GM12874 (cell line): ENCODE results near the gene ANKRD39.

ENCODE experiments used
- TF ChIP-seq, protein P1 (sequence below): IDR thresholded peaks from 2 replicates; pipeline ENCODE4 v1.5.1; 2011; ENCODE audit warnings: low read depth, mild to moderate bottlenecking, control low read depth, low read length, moderate library complexity; ENCODE audit not compliant: insufficient read depth

ANKRD39 gene

DNA sequence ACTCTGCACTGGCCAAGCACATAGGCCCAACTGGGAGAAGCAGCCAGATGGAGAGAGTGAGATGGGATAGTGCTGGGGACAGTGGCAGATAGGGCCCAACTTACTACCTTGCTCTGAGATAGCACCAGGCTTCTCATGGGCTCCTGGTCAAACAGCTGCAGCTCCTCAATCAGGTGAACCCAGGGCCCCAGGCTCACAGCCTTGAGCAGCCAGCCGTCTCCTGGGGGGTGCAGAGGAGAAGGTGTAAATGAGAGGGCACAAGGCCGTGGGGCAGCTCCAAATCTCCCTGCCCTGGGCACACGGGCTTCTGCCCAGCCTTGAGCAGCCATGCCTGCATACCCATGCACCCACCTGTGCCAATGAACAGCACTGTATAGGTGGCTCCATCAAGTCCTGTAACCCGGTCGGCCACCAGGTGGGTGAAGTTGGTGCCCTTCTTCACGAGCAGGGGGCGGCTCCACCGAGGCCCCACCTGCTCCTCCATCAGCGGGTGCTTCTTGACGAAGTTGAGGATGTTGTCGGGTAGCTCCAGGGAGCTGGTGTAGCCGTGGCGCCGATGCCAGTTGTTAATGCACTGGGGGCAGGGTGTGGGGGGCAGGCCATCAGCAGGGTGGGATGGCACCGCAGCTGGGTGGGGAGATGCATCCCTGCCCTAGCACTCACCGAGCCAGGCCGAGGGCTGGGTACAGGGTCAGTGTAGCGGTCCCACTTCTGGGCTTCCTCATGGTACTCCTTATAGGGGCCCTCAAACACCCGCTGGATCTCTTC, 5.9 kb upstream of the ANKRD39 start:
- TF ChIP-seq, protein P1, sequence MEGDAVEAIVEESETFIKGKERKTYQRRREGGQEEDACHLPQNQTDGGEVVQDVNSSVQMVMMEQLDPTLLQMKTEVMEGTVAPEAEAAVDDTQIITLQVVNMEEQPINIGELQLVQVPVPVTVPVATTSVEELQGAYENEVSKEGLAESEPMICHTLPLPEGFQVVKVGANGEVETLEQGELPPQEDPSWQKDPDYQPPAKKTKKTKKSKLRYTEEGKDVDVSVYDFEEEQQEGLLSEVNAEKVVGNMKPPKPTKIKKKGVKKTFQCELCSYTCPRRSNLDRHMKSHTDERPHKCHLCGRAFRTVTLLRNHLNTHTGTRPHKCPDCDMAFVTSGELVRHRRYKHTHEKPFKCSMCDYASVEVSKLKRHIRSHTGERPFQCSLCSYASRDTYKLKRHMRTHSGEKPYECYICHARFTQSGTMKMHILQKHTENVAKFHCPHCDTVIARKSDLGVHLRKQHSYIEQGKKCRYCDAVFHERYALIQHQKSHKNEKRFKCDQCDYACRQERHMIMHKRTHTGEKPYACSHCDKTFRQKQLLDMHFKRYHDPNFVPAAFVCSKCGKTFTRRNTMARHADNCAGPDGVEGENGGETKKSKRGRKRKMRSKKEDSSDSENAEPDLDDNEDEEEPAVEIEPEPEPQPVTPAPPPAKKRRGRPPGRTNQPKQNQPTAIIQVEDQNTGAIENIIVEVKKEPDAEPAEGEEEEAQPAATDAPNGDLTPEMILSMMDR: no peak

DNA sequence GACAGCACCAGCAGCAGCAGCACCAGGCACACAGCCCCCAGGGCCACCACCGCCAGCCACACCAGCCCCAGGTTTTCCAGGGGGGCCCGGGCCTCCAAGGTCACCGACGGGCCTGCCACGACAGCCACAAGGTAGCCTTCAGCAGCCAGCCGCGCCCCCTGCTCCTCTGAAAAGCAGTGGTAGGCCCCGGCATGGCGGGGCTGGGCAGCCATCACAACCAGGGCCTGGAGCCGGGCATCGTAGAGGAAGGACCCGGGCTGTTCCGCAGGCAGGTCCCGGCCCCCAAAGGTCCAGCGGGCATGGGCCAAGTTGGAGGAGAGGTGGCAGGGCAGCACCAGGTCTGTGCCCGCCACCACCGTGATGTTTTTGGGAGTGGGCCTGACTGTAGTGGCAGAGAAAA, 3.3 kb upstream of the ANKRD39 start:
- TF ChIP-seq, protein P1: no peak

DNA sequence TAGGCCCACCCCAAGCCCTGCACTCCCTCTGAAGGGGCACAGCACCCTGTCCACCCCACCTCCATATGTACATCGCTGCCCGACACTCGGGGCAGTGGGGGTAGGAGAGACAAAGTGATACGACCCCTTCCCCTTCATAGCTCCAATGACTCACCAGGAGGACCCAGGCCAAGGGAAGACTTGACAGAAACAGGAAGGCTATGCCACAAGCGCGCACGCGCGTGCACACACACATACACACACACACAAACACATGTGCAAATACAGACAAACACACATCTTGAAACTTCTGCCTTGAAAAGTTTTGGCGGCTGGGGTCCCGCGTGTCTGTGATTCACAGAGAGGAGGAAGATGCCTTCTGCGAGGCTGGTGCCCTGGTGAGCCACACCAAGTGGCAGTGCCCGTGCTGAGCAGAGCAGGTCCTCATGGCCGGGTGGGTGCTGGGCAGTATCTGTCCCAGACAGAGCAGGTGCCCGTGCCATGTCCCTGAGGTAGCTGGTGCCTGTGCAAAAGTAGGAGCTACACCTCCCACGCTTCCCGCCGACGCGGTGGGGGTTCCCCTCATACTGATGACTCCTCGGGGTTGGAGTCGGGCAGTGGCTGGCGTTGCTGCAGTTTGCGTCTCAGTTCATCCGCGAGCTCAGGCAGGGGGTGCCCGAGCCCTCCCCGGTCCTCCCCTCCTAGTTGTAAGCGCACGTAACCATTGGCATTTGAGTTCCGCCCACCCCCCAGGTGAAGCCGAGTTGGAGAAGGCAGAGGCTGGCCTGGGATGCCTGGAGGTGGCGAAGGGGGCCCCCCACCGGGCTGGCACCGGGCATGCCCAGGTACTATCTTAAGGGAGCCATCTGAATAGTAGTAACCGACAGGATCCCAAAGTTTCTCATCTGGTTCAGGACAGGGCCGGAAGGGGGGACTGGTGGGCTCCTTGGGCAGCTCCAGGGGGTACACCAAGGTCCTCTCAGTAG, 2.5 kb upstream of the ANKRD39 start:
- TF ChIP-seq, protein P1: no peak

DNA sequence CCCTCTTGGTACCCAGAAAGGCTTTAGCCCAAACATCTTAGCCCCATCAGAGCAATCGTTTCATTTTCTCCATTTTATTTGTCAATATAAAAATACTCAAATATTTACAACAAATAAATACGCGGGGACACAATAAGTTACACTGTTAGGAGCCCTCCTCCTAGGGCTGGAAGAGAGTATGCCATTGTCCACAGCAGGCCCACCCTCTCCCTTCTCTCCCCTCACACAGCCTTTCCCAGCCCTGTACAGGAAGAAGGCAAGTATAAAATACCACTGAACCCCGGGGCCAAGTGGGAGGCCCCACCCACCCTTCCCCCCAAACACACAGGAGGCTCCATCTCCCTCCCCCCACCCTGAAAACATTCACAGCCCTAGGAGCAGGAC, 1.9 kb upstream of the ANKRD39 start:
- TF ChIP-seq, protein P1: no peak

DNA sequence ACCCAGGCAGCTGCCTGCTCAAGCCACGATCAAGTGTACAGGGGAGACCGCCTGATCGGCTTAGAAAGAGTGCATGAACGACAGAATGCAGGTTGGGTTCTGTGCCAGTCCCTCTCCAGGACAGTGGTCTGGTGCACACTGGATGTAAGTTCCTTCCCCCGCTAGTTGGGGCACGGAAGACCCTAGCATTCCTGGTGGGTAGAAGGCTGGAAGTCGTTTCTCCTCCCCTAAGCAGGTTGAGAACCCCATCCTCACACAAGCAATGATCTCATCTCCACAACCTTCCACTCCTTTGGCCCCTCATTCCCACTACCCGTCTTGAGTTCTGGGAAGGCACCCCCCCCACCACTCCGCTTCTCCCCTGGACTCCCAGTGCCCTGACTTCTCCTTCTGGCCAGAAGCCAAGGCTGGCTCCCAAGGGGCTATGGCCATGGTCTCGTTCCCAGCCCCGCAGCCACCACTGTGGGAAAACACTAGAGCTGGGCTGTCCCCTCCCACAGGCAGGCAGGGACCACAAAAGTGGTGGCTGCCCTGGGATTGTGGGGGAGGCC, 1.4 kb upstream of the ANKRD39 start:
- TF ChIP-seq, protein P1: no peak

DNA sequence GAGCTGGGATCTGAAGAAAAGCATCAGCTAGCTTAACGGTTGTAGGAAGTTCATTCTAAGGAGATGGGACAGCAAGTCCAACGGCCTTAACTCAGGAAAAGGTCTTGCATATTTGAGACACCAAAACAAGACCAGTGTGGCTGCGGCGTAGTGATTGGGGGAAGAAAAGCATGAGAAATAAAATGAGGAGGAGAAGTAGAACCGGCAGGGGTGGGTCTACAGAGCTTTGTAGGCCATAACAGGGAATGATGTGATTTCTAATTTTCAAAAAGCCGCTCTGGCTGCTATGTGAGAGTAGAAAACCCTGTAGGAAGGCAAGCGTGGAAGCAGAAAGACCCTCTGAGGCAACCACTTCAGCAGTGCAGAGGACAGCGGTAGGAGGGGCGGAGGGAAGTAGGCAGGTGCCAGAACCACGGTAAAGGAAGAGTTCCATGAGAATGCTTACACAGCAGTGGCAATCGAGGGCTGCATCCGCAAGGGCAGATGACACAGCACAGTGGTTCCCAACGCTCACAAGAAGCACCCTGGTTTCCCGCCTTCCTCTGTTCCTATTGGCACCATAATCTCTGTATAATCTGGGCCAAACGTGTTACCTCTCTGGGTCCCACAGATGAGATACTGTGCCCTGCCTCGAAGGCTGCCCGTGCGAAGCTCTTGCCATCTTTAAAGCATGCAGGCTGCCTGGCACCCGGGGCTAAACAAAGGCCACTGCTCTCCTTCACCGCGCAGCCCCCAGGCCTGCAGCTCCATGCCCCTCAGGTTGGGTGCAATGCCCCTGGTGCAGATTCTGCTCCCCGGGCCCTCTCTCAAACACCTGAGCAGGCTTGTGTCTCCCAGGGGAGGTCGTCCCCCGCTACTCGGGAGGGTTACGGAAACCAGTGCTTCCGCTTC, 795 bp downstream of the ANKRD39 start:
- TF ChIP-seq, protein P1: no peak
